ENCODE results near the gene NFAT5. TPM values are rescaled to one million over a fixed set of nuclear protein-coding genes. Genes with fewer than 3 reads are reported as not detected.
"Not testable (repeated sequence)": the region's sequence is repeated elsewhere in the genome, so short reads cannot be mapped to it uniquely, and the experiment has no call there.

The NFAT5 gene
- total RNA-seq, 1 experiment from 2014 or later: 21.0 TPM

DNA sequence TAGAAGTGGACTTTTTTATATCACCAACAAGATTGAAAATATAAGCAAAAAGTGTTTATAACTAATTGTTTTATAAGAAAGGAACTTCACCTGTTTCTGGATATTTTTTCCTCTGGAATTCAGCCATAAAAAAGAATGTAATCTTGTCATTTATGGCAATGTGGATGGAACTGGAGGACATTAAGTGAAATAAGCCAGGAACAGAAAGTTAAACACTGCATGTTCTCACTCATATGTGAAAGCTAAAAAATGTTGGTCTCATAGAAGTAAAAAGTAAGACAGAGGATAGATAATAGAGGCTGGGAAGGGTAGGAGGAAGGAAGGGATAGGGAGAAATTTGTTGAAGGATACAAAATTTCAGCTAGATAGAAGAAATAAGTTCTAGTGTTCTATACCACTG, 67.6 kb downstream of the NFAT5 start:
- H2BK5ac ChIP-seq (ENCODE audit: insufficient read length, low read length): no peak overlapping the region
- H3K4me3 Mint-ChIP-seq: no peak overlapping the region
- H4K20me1 ChIP-seq (ENCODE audit: control insufficient read depth, insufficient read depth, insufficient read length): no peaks in the 10 kb centered on the region
- no peak overlapping the region for H2BK120ac ChIP-seq (ENCODE audit: low read depth, low read length, poor library complexity, severe bottlenecking)
- DNase-seq: no peak
- no peak overlapping the region for H4K91ac ChIP-seq (ENCODE audit: insufficient read length, low read depth, low read length)
- no peak overlapping the region for H3K4ac ChIP-seq (ENCODE audit: low read depth, low read length)
- no peak overlapping the region for H4K8ac ChIP-seq (replicated peaks; ENCODE audit: insufficient read length, low read depth, low read length)
- TF ChIP-seq, protein P1, sequence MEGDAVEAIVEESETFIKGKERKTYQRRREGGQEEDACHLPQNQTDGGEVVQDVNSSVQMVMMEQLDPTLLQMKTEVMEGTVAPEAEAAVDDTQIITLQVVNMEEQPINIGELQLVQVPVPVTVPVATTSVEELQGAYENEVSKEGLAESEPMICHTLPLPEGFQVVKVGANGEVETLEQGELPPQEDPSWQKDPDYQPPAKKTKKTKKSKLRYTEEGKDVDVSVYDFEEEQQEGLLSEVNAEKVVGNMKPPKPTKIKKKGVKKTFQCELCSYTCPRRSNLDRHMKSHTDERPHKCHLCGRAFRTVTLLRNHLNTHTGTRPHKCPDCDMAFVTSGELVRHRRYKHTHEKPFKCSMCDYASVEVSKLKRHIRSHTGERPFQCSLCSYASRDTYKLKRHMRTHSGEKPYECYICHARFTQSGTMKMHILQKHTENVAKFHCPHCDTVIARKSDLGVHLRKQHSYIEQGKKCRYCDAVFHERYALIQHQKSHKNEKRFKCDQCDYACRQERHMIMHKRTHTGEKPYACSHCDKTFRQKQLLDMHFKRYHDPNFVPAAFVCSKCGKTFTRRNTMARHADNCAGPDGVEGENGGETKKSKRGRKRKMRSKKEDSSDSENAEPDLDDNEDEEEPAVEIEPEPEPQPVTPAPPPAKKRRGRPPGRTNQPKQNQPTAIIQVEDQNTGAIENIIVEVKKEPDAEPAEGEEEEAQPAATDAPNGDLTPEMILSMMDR (conservative IDR thresholded peaks at IDR 0.05): no peak
- no peaks in the 10 kb centered on the region for H3K79me2 ChIP-seq (ENCODE audit: insufficient read depth, low read length)
- H3K14ac ChIP-seq (ENCODE audit: insufficient read depth, low read length): no peak overlapping the region
- H3K23ac ChIP-seq (ENCODE audit: insufficient read length, low read depth, low read length): no peak overlapping the region
- peaks cover 32 to 51% (median 34%) of the 10 kb centered on the region in 3 experiments for H3K36me3 Mint-ChIP-seq (ENCODE audit: insufficient read depth in 1 of 3, low read depth in 3 of 3)
- H3K4me1 ChIP-seq (ENCODE audit: insufficient read depth, low read length): no peaks in the 10 kb centered on the region
- no peak overlapping the region for H3K18ac ChIP-seq (ENCODE audit: insufficient read length, low read depth, low read length)
- H3K4me1 Mint-ChIP-seq: no peaks in the 10 kb centered on the region
- H2BK20ac ChIP-seq (ENCODE audit: low read depth, low read length, poor library complexity, severe bottlenecking): no peak overlapping the region
- no peak overlapping the region for H3T11ph ChIP-seq (ENCODE audit: low read length)
- H2AFZ ChIP-seq (ENCODE audit: low read length): no peak overlapping the region
- H3K79me1 ChIP-seq (ENCODE audit: insufficient read depth, low read depth, low read length, poor library complexity, severe bottlenecking): no peaks in the 10 kb centered on the region
- H3K27ac Mint-ChIP-seq: peak overlapping the region in 1 of 3 experiments; percentile 4; a peak in 1 of 7 replicates
- H3K9ac ChIP-seq (ENCODE audit: extremely low read depth, insufficient read length, low read length): no peak overlapping the region
- H2AK5ac ChIP-seq (ENCODE audit: insufficient read length, low read length): no peak overlapping the region
- H3K23me2 ChIP-seq (ENCODE audit: insufficient read length, low read depth, low read length, poor library complexity, severe bottlenecking): no peaks in the 10 kb centered on the region
- H3K27me3 Mint-ChIP-seq (ENCODE audit: low read depth): no peaks in the 10 kb centered on the region
- no peaks in the 10 kb centered on the region for H3K9me3 ChIP-seq (ENCODE audit: control insufficient read depth, low read depth, low read length)
- no peak overlapping the region for H3K56ac ChIP-seq (ENCODE audit: insufficient read length, low read depth, low read length)
- no peak overlapping the region for H2BK15ac ChIP-seq (ENCODE audit: low read depth, low read length)
- H2BK12ac ChIP-seq (ENCODE audit: insufficient read length, low read depth, low read length): no peak overlapping the region
- H3K27ac ChIP-seq (ENCODE audit: insufficient read length, low read depth, low read length): no peak overlapping the region
- no peak overlapping the region for H4K5ac ChIP-seq (ENCODE audit: insufficient read length, low read depth, low read length)
- peaks cover 26 to 28% of the 10 kb centered on the region in 2 experiments for H3K9me3 Mint-ChIP-seq
- no peaks in the 10 kb centered on the region for H3K27me3 ChIP-seq (ENCODE audit: insufficient read depth, low read length)
- no peak overlapping the region for H3K4me2 ChIP-seq (ENCODE audit: insufficient read depth, insufficient read length, low read length)

DNA sequence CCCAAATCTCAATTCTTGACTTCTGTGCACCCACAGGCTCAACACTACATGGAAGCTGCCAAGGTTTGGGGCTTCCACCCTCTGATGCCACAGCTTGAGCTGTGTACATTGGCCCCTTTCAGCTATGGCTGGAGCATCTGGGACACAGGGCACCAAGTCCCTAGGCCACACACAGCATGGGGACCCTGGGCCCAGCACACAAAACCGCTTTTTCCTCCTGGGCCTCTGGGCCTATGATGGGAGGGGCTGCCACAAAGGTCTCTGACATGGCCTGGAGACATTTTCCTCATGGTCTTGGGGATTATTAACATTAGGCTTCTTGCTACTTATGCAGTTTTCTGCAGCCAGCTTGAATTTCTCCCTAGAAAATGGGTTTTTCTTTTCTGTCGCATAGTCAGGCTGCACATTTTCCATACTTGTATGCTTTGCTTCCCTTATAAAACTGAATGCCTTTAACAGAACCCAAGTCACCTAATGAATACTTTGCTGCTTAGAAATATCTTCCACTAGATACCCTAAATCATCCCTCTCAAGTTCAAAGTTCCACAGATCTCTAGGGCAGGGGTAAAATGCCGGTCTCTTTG, 70.9 kb downstream of the NFAT5 start:
- H3K14ac ChIP-seq (ENCODE audit: insufficient read depth, low read length); H3K18ac ChIP-seq (ENCODE audit: insufficient read length, low read depth, low read length); H3K79me1 ChIP-seq (ENCODE audit: insufficient read depth, low read depth, low read length, poor library complexity, severe bottlenecking); H3K23me2 ChIP-seq (ENCODE audit: insufficient read length, low read depth, low read length, poor library complexity, severe bottlenecking); H3K56ac ChIP-seq (ENCODE audit: insufficient read length, low read depth, low read length); H4K5ac ChIP-seq (ENCODE audit: insufficient read length, low read depth, low read length); H3K4me1 ChIP-seq (ENCODE audit: insufficient read depth, low read length); DNase-seq; H3K4ac ChIP-seq (ENCODE audit: low read depth, low read length); H3K23ac ChIP-seq (ENCODE audit: insufficient read length, low read depth, low read length); H4K91ac ChIP-seq (ENCODE audit: insufficient read length, low read depth, low read length); H2BK5ac ChIP-seq (ENCODE audit: insufficient read length, low read length); H2BK12ac ChIP-seq (ENCODE audit: insufficient read length, low read depth, low read length); H3K27me3 ChIP-seq (ENCODE audit: insufficient read depth, low read length); H3K9me3 ChIP-seq (ENCODE audit: control insufficient read depth, low read depth, low read length); H2BK15ac ChIP-seq (ENCODE audit: low read depth, low read length); H4K20me1 ChIP-seq (ENCODE audit: control insufficient read depth, insufficient read depth, insufficient read length); H3K4me3 Mint-ChIP-seq; H3K4me2 ChIP-seq (ENCODE audit: insufficient read depth, insufficient read length, low read length); H3K27me3 Mint-ChIP-seq (ENCODE audit: low read depth); H2BK120ac ChIP-seq (ENCODE audit: low read depth, low read length, poor library complexity, severe bottlenecking); H3K4me1 Mint-ChIP-seq; H3K27ac Mint-ChIP-seq; H2AK5ac ChIP-seq (ENCODE audit: insufficient read length, low read length); H3K27ac ChIP-seq (ENCODE audit: insufficient read length, low read depth, low read length); H2BK20ac ChIP-seq (ENCODE audit: low read depth, low read length, poor library complexity, severe bottlenecking); H3K9ac ChIP-seq (ENCODE audit: extremely low read depth, insufficient read length, low read length); H3K79me2 ChIP-seq (ENCODE audit: insufficient read depth, low read length); H2AFZ ChIP-seq (ENCODE audit: low read length); H3T11ph ChIP-seq (ENCODE audit: low read length); H4K8ac ChIP-seq (replicated peaks; ENCODE audit: insufficient read length, low read depth, low read length): not testable (repeated sequence)
- no CpG with 5 or more reads among the region's 3 CpGs for WGBS (ENCODE audit: extremely low coverage, insufficient read length, low lambda C conversion rate)
- Mint-ChIP-seq H3K36me3 (ENCODE audit: insufficient read depth in 1 of 3, low read depth in 3 of 3) (peaks cover 27 to 40% (median 36%) of the 10 kb centered on the region in 3 experiments), H3K9me3 (peaks cover 26 to 28% of the 10 kb centered on the region in 2 experiments)

All from H9 (cell line).